ENCODE measurements around the gene GET4.

The GET4 gene

DNA sequence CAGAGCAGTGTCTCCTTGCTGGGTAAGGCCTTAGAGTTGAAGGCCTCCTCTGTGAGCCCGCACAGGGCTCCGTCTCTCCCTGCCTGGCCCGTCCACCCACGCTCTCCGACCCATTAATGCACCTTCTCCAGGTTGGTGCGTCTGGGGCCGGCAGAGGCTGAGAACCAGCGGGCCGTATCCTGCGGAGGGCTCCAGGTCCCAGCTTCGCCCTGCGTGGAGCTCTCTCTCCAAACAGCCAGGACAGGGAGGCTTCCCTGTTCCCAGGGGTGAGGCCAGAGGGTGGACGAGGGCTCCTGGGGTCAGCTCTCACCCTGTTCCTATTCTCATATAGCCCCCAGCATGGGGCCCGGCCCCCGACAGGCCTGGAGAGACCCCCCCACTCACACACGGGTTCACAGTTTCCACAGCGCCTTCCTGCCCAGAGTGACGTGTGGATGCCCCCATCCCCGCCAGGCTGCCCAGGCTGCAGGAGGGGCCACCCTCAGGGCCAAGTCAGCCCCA lies 34.6 kb downstream of the GET4 start:
- Histone ChIP-seq H3K27ac (ENCODE audit: low read depth, low read length) (no peak overlapping the region), H3K4me3 (ENCODE audit: low read depth, low read length) (no peak overlapping the region), H3K4me1 (ENCODE audit: control insufficient read depth, insufficient read depth, low read length) (no peaks in the 10 kb centered on the region), H3K36me3 (ENCODE audit: control insufficient read depth, insufficient read depth, low read length) (no peaks in the 10 kb centered on the region), H3K9me3 (ENCODE audit: control insufficient read depth, insufficient read depth, low read length) (no peaks in the 10 kb centered on the region), H3K27me3 (ENCODE audit: control insufficient read depth, insufficient read depth, low read length) (peaks cover 5% of the 10 kb centered on the region; the same call in 1 of the 2 replicates), H3K9ac (ENCODE audit: low read depth, low read length) (no peak overlapping the region)

DNA sequence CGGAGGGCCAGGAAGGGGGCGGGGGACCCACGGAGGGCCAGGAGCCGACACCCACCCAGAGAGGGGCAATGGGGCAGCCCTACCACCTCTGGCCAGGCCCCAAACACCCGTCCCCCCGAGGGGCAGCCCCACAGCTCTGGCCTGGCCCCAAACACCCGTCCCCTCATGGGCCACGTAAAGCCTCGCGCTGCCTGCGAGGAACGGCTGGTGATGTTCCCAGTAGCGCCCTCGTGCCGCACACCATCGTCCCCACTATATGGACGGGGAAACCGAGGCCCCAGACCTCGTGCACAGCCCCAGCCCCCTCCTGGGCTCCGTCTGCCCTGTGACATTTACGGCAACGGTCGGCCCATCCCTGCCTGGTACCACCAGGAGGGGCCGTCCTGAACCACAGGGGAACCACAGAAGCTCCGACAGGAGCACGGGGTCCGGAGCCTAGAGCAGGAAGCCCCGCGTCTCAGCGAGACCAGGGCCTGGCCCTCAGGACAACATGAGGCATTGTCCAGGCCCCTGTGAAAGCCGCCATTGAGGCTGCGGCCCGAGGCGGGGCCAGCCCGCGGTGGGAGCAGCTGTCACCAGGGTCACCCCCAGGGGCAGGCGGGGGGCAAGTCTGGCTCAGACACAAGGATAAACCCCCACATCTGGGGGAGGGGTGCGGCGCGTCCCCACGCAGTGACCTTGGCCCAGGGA lies 35.6 kb downstream of the GET4 start:
- Histone ChIP-seq H3K4me1 (ENCODE audit: control insufficient read depth, insufficient read depth, low read length) (no peaks in the 10 kb centered on the region), H3K36me3 (ENCODE audit: control insufficient read depth, insufficient read depth, low read length) (no peaks in the 10 kb centered on the region), H3K9me3 (ENCODE audit: control insufficient read depth, insufficient read depth, low read length) (no peaks in the 10 kb centered on the region), H3K4me3 (ENCODE audit: low read depth, low read length) (no peak overlapping the region), H3K9ac (ENCODE audit: low read depth, low read length) (no peak overlapping the region), H3K27ac (ENCODE audit: low read depth, low read length) (no peak overlapping the region), H3K27me3 (ENCODE audit: control insufficient read depth, insufficient read depth, low read length) (peaks cover 5% of the 10 kb centered on the region; the same call in 1 of the 2 replicates)

DNA sequence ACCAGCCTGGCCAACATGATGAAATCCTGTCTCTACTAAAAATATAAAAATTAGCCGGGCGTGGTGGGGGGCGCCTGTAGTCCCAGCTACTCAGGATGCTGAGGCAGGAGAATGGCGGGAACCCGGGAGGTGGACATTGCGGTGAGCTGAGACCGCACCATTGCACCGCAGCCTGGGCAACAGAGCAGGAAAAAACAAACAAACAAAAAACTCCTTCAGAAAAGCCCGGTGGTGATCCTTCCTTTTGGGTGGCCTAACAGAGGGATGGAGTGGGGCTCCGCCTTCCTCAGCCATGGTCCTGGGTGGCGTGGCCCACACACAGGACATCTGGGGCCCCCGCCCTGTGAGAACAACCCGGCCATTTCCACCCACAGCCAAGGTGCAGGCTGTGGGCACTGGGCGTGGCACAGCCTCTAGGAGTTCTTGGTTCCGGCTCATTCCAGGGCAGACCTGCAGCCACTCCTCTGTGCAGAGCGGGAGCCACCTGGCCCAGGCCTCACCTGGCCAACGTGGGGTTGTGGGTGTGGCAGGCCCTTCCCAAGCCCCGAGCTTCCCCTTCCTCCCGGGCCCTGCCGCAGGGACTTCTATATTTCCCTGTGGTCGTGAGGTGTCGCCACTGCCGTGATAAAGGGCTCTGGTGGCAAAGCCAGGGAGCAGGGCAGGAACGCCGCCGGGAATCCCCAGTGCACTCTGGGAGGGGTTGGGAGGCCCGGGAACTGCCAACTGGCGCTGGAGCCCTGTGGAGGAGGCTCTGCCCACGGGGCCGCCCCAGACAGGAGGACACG lies 37.6 kb downstream of the GET4 start:
- no peak overlapping the region for H3K4me3 ChIP-seq (ENCODE audit: low read depth, low read length)
- no peaks in the 10 kb centered on the region for H3K4me1 ChIP-seq (ENCODE audit: control insufficient read depth, insufficient read depth, low read length)
- no peak overlapping the region for H3K9ac ChIP-seq (ENCODE audit: low read depth, low read length)
- no peaks in the 10 kb centered on the region for H3K36me3 ChIP-seq (ENCODE audit: control insufficient read depth, insufficient read depth, low read length)
- peaks cover 5% of the 10 kb centered on the region; the same call in 1 of the 2 replicates for H3K27me3 ChIP-seq (ENCODE audit: control insufficient read depth, insufficient read depth, low read length)
- H3K9me3 ChIP-seq (ENCODE audit: control insufficient read depth, insufficient read depth, low read length), result no peaks in the 10 kb centered on the region
- H3K27ac ChIP-seq (ENCODE audit: low read depth, low read length), result no peak overlapping the region

DNA sequence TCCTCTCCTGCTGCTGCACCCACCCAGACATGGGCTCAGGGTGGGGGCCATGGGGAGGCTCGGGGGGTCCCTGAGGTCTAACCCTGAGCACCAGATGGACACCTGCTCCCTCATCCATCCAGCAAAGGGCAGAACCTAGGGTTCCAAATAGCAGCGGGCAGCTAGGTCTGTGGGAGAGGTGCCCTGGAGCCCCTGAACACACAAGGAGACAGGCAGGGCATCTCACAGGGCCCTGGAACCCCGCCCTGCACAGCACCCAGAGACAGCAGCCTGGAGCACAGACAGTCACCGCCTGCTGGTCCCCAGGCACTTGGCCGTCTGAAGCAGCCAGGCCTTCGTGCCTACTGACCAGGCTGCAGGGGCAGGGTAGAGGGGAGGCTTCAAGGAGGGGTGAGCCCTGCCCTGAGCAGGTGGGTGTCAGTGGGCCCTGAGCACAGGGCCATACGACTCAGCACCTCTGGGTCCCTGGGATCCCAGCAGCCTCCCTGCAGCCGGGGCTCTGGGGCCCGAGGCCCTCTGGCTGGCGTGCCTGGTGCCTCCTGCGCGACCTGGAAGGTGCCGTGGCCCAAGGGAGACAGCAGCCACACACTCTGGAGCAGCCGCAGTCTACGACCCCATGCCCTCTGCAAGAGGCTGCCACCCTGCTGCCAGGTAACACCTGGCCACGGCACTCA lies 38.3 kb downstream of the GET4 start:
- Histone ChIP-seq H3K9me3 (ENCODE audit: control insufficient read depth, insufficient read depth, low read length) (no peaks in the 10 kb centered on the region), H3K4me1 (ENCODE audit: control insufficient read depth, insufficient read depth, low read length) (no peaks in the 10 kb centered on the region), H3K27me3 (ENCODE audit: control insufficient read depth, insufficient read depth, low read length) (peaks cover under 1% of the 10 kb centered on the region; the same call in 1 of the 2 replicates), H3K27ac (ENCODE audit: low read depth, low read length) (no peak overlapping the region), H3K4me3 (ENCODE audit: low read depth, low read length) (no peak overlapping the region), H3K9ac (ENCODE audit: low read depth, low read length) (no peak overlapping the region), H3K36me3 (ENCODE audit: control insufficient read depth, insufficient read depth, low read length) (no peaks in the 10 kb centered on the region)

DNA sequence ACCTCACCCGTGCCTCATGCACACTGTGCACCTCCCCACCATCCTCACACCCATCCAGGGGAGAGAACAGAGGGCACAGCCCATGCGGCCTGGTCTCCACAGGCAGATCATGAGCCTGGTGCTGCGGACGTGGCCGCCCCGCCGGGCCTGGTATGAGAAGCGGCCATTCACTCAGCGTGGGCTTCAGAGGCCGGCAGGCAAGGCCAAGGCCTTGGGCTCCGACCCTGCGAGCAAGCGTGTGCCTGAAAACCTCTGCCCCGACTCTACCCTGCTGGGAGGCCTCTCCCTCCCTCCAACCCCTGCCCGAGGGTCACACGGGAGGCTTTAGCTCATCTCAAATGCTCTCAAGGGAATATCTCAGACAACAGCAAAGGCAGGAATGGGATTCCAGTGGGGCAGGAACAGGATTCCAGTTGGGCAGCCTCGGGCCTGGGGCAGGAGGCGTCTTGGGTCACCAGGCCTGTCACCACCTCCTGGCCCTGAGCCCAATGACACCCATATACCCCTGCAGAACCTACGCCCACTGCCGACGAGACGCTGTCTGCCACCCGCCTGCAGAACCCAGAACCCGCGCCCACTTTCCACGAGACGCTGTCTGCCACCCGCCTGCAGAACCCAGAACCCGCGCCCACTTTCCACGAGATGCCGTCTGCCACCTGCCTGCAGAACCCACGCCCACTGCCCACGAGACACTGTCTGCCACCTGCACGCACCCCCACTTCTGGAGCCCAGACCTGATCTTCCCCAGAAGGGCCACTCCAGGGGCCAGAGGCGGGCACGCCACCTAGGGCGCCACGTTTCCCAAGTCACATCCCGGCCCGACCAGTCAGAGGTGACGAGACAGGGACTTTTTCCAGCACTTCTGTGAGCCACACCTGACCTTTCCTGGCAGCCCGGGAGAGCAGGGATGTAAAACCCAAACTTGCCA lies 39.2 kb downstream of the GET4 start:
- H3K36me3 ChIP-seq (ENCODE audit: control insufficient read depth, insufficient read depth, low read length), result no peaks in the 10 kb centered on the region
- no peaks in the 10 kb centered on the region for H3K27me3 ChIP-seq (ENCODE audit: control insufficient read depth, insufficient read depth, low read length)
- no peak overlapping the region for H3K9ac ChIP-seq (ENCODE audit: low read depth, low read length)
- H3K4me1 ChIP-seq (ENCODE audit: control insufficient read depth, insufficient read depth, low read length), result no peaks in the 10 kb centered on the region
- H3K9me3 ChIP-seq (ENCODE audit: control insufficient read depth, insufficient read depth, low read length), result no peaks in the 10 kb centered on the region
- no peak overlapping the region for H3K27ac ChIP-seq (ENCODE audit: low read depth, low read length)
- H3K4me3 ChIP-seq (ENCODE audit: low read depth, low read length), result no peak overlapping the region

DNA sequence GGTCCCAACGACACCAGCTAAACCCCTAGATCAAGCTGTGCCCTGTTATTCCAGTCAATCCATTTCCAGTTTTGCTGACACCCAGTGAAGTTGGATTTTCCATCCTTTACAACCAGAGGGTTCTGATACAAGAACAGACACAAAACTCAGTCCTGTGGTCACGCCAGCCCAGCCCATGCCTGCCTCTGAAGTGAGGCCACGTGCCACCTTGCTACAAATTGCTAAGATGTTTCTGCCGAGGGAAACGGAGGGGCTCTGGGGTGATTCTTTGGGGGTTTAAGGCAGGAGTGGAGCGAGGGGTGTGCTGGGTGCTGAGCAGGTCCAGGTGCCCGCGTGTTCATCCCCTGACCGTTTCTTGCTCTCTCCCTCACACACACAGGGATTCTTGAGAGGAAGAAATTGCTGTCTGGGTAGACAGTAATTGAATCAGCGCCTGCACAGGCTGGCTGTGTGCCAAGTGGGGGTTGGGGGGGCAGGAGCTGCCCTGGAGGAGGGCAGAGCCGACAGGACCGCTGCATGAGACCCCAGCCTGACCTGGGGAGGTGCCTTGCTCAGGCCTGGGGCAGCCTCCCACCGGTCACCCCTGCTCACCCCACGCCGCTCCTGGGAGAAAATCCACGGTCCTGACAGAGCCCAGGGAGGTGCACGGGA lies 40.1 kb downstream of the GET4 start:
- Histone ChIP-seq H3K9ac (ENCODE audit: low read depth, low read length) (no peak overlapping the region), H3K4me1 (ENCODE audit: control insufficient read depth, insufficient read depth, low read length) (no peaks in the 10 kb centered on the region), H3K36me3 (ENCODE audit: control insufficient read depth, insufficient read depth, low read length) (no peaks in the 10 kb centered on the region), H3K9me3 (ENCODE audit: control insufficient read depth, insufficient read depth, low read length) (no peaks in the 10 kb centered on the region), H3K27ac (ENCODE audit: low read depth, low read length) (no peak overlapping the region), H3K4me3 (ENCODE audit: low read depth, low read length) (no peak overlapping the region), H3K27me3 (ENCODE audit: control insufficient read depth, insufficient read depth, low read length) (no peaks in the 10 kb centered on the region)

DNA sequence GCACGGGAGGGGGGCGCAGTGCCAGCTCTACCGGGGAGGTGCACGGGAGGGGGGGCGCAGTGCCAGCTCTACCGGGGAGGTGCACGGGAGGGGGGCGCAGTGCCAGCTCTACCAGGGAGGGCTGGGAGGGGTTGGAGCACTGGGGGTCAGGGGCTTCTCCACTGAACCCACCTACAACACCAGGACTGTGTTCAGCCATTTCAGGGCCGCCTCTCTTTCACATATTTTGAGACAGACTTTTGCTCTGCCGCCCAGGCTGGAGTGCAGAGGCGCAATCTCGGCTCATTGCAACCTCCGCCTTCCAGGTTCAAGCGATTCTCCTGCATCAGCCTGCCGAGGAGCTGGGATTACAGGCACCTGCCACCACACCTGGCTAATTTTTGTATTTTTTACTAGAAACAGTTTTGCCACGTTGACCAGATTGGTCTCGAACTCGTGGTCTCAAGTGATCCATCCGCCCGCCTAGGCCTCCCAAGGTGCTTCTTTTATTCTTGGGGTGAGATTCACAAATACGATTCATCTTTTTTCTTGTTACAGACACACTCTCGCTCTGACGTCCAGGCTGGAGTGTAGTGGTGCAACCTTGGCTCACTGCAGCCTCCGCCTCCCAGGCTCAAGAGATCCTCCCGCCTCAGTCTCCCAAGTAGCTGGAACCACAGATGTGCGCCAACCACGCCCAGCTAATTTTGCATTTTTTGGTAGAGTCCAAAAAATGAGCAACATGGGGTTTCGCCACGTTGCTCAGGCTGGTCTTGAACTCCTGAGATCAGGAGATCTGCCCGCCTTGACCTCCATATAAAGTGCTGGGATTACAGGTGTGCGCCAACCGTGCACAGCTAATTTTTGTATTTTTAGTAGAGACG lies 41.1 kb downstream of the GET4 start:
- H3K4me3 ChIP-seq (ENCODE audit: low read depth, low read length), result no peak overlapping the region
- H3K4me1 ChIP-seq (ENCODE audit: control insufficient read depth, insufficient read depth, low read length), result no peaks in the 10 kb centered on the region
- H3K36me3 ChIP-seq (ENCODE audit: control insufficient read depth, insufficient read depth, low read length), result no peaks in the 10 kb centered on the region
- H3K27ac ChIP-seq (ENCODE audit: low read depth, low read length), result no peak overlapping the region
- no peaks in the 10 kb centered on the region for H3K27me3 ChIP-seq (ENCODE audit: control insufficient read depth, insufficient read depth, low read length)
- no peaks in the 10 kb centered on the region for H3K9me3 ChIP-seq (ENCODE audit: control insufficient read depth, insufficient read depth, low read length)
- H3K9ac ChIP-seq (ENCODE audit: low read depth, low read length), result no peak overlapping the region

DNA sequence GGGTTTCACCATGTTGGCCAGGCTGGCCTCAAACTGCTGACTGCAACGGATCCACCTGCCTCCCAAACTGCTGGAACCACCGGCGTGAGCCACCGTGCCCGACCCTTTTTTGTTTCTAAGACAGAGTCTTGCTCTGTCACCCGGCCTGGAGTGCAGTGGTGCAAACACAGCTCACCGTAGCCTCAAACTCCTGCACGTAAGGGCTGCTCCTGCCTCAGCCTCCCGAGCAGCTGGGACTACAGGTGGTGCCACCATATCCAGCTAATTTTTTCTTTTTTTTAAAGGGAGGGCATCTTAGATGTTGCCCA lies 41.7 kb downstream of the GET4 start:
- Histone ChIP-seq H3K36me3 (ENCODE audit: control insufficient read depth, insufficient read depth, low read length) (no peaks in the 10 kb centered on the region), H3K4me3 (ENCODE audit: low read depth, low read length) (no peak overlapping the region), H3K4me1 (ENCODE audit: control insufficient read depth, insufficient read depth, low read length) (no peaks in the 10 kb centered on the region; the same call in 1 of the 2 replicates), H3K9ac (ENCODE audit: low read depth, low read length) (no peak overlapping the region), H3K27ac (ENCODE audit: low read depth, low read length) (no peak overlapping the region), H3K27me3 (ENCODE audit: control insufficient read depth, insufficient read depth, low read length) (no peaks in the 10 kb centered on the region), H3K9me3 (ENCODE audit: control insufficient read depth, insufficient read depth, low read length) (no peaks in the 10 kb centered on the region)

DNA sequence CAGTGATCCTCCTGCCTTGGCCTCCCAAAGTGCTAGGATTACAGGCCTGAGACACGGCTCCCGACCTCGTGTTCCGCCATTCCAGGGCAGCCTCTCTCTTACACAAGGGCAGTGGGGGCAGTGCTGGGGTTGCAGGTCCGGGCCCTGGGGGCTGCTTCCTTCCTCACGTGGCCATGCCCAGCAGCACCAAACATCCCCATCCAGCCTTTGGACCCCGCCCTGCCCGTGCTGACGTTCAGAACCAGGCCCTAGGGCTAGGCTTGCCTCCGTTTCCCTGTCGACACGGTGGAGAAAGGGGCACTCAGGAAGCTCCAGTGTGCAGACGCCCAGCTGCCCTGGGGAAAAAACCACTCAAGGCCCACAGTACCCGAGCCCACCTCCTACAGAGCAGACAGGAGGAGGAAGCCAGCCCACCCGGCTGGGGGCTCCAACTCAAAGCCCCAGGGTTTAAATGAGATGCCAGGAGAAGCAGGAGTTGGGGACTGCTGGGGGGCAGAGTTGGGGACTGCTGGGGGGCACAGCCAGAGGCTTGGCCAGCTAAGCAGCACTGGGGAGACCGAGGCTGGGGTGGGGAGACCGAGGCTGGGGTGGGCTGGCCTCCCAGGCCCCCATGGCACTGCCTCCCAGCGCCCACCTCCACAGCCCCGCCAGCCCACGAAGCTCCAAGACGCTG lies 42.2 kb downstream of the GET4 start:
- no peak overlapping the region for H3K27ac ChIP-seq (ENCODE audit: low read depth, low read length)
- no peaks in the 10 kb centered on the region for H3K9me3 ChIP-seq (ENCODE audit: control insufficient read depth, insufficient read depth, low read length)
- no peak overlapping the region for H3K4me3 ChIP-seq (ENCODE audit: low read depth, low read length)
- H3K4me1 ChIP-seq (ENCODE audit: control insufficient read depth, insufficient read depth, low read length), result no peaks in the 10 kb centered on the region; the same call in 1 of the 2 replicates
- H3K9ac ChIP-seq (ENCODE audit: low read depth, low read length), result no peak overlapping the region
- no peaks in the 10 kb centered on the region for H3K36me3 ChIP-seq (ENCODE audit: control insufficient read depth, insufficient read depth, low read length)
- no peaks in the 10 kb centered on the region for H3K27me3 ChIP-seq (ENCODE audit: control insufficient read depth, insufficient read depth, low read length)

Measured in HUES48 (cell line).